ENCODE data around the gene CFAP61. TPM values are rescaled to one million over a fixed set of nuclear protein-coding genes. Genes with fewer than 3 reads are reported as not detected.

The CFAP61 gene
- total RNA-seq, 1 experiment from 2014 or later = 0.28 TPM

GRCh38 chr20:20027284-20027683 is 25.0 kb upstream of the CFAP61 start:
- ChIA-PET POLR2A (no interaction called here), CTCF (no interaction called here)
- no TSS peak for BruUV-seq (replicated peaks)
- no peak for ATAC-seq
- DNase-seq (ENCODE audit: low read depth, low spot score) = no peak
- Histone ChIP-seq H3K4me1 (ENCODE audit: control insufficient read depth, insufficient read depth, low read length) (no peaks in the 10 kb centered on the region), H3K9me3 (ENCODE audit: control insufficient read depth, insufficient read depth, low read depth, low read length) (no peaks in the 10 kb centered on the region), H3K36me3 (ENCODE audit: control insufficient read depth, insufficient read depth, low read length) (peaks cover 28% of the 10 kb centered on the region), H3K4me3 (ENCODE audit: low read depth in 2 of 2, low read length in 2 of 2) (no peak overlapping the region), H3K27me3 (ENCODE audit: control insufficient read depth, insufficient read depth, low read length) (no peaks in the 10 kb centered on the region), H3K27ac (ENCODE audit: low read length) (no peak overlapping the region)
- in situ Hi-C loops (cut with HindIII; ENCODE audit: low pct_unique_long_range_greater_than_20kb, low sequenced_read_pairs) (no loop called here), intact Hi-C loops (cut with micrococcal nuclease; ENCODE audit: unreplicated experiment) (no loop called here)
- no peak for TF ChIP-seq POLR2AphosphoS5 (IDR thresholded peaks at IDR 0.05; ENCODE audit: low read depth, low read length)
- no peak for TF ChIP-seq REST (IDR thresholded peaks at IDR 0.05; ENCODE audit: insufficient read depth in 1 of 2, low read depth in 2 of 2, low read length in 1 of 2)
- no peak for TF ChIP-seq CTCF (IDR thresholded peaks at IDR 0.05)
- no peak for TF ChIP-seq TCF7L2 (IDR thresholded peaks at IDR 0.05; ENCODE audit: low read depth, low read length)
- no peak for TF ChIP-seq SIN3A (IDR thresholded peaks at IDR 0.05; ENCODE audit: borderline replicate concordance, insufficient read depth, low read depth, low read length)

GRCh38 chr20:20031790-20032189 is 20.5 kb upstream of the CFAP61 start:
- DNase-seq (ENCODE audit: low read depth, low spot score) = no peak
- Histone ChIP-seq H3K9me3 (ENCODE audit: control insufficient read depth, insufficient read depth, low read depth, low read length) (no peaks in the 10 kb centered on the region), H3K27ac (ENCODE audit: low read length) (no peak overlapping the region), H3K4me3 (ENCODE audit: low read depth in 2 of 2, low read length in 2 of 2) (no peak overlapping the region), H3K27me3 (ENCODE audit: control insufficient read depth, insufficient read depth, low read length) (no peaks in the 10 kb centered on the region), H3K4me1 (ENCODE audit: control insufficient read depth, insufficient read depth, low read length) (no peaks in the 10 kb centered on the region), H3K36me3 (ENCODE audit: control insufficient read depth, insufficient read depth, low read length) (peaks cover 57% of the 10 kb centered on the region)
- in situ Hi-C loops (cut with HindIII; ENCODE audit: low pct_unique_long_range_greater_than_20kb, low sequenced_read_pairs) = no loop called here
- TF ChIP-seq REST (IDR thresholded peaks at IDR 0.05; ENCODE audit: insufficient read depth in 1 of 2, low read depth in 2 of 2, low read length in 1 of 2) (no peak), SIN3A (IDR thresholded peaks at IDR 0.05; ENCODE audit: borderline replicate concordance, insufficient read depth, low read depth, low read length) (no peak), TCF7L2 (IDR thresholded peaks at IDR 0.05; ENCODE audit: low read depth, low read length) (no peak), CTCF (IDR thresholded peaks at IDR 0.05) (no peak), POLR2AphosphoS5 (IDR thresholded peaks at IDR 0.05; ENCODE audit: low read depth, low read length) (no peak)
- BruUV-seq (replicated peaks) = no TSS peak
- ChIA-PET POLR2A (no interaction called here), CTCF (no interaction called here)
- intact Hi-C loops (cut with micrococcal nuclease; ENCODE audit: unreplicated experiment) = no loop called here
- no peak for ATAC-seq
